ENCODE data around the gene TEPSIN. TPM values are rescaled to one million over a fixed set of nuclear protein-coding genes. Genes with fewer than 3 reads are reported as not detected.

TEPSIN gene
- total and polyA plus RNA-seq, 2 of the 8 experiments (the other 6 are each of a cell fraction or from before 2014, with no cell fraction given), result 22.9 to 28.0 TPM

GRCh38 chr17:81260641-81261040 lies 21.8 kb upstream of the TEPSIN start (continued):
- no peak for TF ChIP-seq CHD7 (IDR thresholded peaks at IDR 0.05; ENCODE audit: insufficient replicate concordance, low read length)
- no peak for TF ChIP-seq CHD2 (IDR thresholded peaks at IDR 0.05; ENCODE audit: low read length)
- no peak for TF ChIP-seq KDM1A (IDR thresholded peaks at IDR 0.05; ENCODE audit: borderline replicate concordance, low read length)
- TF ChIP-seq TBP (IDR thresholded peaks at IDR 0.05; ENCODE audit: low read depth, low read length), result no peak
- no peak for TF ChIP-seq TAF1 (IDR thresholded peaks at IDR 0.05; ENCODE audit: low read depth, low read length)
- TF ChIP-seq ZNF274 (IDR thresholded peaks at IDR 0.05; ENCODE audit: borderline replicate concordance, extremely low read depth, low read length), result no peak
- TF ChIP-seq POLR2AphosphoS5 (IDR thresholded peaks at IDR 0.05; ENCODE audit: low read depth, low read length), result no peak

All from H1 (cell line).